Measurements from ENCODE around the gene PAPSS1.
A peak's percentile ranks its signal among the peaks of the same experiment; 100 is the strongest.
"Not testable (repeated sequence)": the region's sequence is repeated elsewhere in the genome, so short reads cannot be mapped to it uniquely, and the experiment has no call there.

Gene PAPSS1

GRCh38 chr4:107726131-107726925 lies 6.3 kb upstream of the PAPSS1 start:
- DNase-seq (ENCODE audit: low spot score) = not testable (repeated sequence)

- no peak for DNase-seq (ENCODE audit: low spot score)
Measured at GRCh38 chr4:107725281-107725859, 5.3 kb upstream of the PAPSS1 start.

DNA sequence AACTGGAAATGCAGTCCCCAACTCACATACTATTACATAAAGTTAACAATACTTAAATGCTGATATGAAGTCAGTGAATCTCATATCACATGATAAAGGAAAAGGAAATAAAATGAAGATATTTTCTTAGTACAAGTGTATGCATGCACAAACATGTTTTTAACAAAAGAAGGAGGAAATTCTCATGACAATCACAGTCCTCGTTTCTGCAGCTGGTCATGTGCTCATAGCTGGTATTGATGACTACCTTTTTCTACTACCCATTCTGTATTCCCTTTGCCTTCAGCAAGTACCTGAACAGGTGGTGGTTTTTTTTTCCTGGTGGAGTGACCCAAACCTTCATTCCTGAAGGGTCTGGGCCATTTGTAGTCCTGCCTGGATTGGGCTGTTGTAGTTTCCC lies 3.3 kb upstream of the PAPSS1 start:
- DNase-seq (ENCODE audit: low spot score) = not testable (repeated sequence)

- DNase-seq (ENCODE audit: low spot score) = no peak
Measured at GRCh38 chr4:107721436-107722100, 1.5 kb upstream of the PAPSS1 start.

GRCh38 chr4:107719207-107719921 lies 670 bp downstream of the PAPSS1 start:
- DNase-seq (ENCODE audit: low spot score) = peak; percentile 47

GRCh38 chr4:107718351-107718965 lies 1.6 kb downstream of the PAPSS1 start:
- DNase-seq (ENCODE audit: low spot score) = no peak

DNA sequence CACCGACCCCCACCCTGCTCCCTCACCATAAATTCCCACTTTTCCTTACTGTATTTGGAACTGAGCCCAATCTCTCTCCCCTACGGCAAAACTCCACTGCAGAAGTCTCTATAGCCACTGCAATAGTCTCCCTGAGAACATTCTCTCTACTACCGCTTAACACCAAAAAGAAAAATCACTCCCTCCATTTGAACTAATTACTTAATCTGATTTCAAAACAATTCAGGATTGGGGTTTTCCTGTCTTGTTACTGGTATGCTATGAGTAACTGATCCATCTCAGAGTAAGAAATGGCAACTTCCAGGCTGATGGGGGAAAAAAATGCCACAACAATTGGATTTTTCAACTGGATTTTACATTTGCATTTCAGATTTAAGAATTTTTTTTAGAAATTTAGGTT lies 5.8 kb downstream of the PAPSS1 start:
- no peak for DNase-seq (ENCODE audit: low spot score)

DNA sequence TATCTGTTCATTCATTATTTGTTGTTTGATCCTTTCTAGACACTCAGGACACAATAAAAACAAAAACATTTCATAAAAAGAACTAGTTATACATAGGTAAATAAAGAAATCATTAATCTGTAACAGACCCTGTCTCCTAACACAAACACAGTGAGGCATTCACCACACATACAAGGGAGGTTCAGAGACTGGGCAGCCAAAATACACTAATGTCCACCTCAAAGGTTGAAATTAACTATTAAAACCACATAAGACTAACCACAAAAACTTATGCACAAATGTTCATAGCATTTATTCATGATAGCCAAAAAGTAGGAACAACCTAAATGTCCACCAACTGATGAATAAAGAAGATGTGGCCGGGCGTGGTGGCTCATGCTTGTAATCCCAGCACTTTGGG lies 7.8 kb downstream of the PAPSS1 start:
- DNase-seq (ENCODE audit: low spot score) = no peak

DNA sequence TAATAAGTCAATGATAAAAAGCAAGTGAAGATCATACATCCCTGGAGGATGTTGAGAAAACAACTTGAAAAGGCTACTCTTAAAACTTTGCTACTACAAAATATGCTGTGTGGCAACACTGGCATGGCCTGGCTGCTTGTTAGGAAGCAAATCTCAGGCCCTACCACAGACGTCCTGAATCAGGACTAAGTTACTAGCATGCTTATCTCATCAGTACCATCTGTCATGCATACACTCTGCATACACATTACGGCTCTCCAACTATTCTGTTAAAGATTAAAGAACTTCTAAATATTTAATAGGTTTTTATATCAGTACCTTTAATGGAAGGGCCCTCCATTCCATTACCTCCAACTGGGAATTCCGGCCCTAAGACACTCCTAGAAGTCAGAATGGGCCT lies 8.2 kb downstream of the PAPSS1 start:
- DNase-seq (ENCODE audit: low spot score) = no peak

DNA sequence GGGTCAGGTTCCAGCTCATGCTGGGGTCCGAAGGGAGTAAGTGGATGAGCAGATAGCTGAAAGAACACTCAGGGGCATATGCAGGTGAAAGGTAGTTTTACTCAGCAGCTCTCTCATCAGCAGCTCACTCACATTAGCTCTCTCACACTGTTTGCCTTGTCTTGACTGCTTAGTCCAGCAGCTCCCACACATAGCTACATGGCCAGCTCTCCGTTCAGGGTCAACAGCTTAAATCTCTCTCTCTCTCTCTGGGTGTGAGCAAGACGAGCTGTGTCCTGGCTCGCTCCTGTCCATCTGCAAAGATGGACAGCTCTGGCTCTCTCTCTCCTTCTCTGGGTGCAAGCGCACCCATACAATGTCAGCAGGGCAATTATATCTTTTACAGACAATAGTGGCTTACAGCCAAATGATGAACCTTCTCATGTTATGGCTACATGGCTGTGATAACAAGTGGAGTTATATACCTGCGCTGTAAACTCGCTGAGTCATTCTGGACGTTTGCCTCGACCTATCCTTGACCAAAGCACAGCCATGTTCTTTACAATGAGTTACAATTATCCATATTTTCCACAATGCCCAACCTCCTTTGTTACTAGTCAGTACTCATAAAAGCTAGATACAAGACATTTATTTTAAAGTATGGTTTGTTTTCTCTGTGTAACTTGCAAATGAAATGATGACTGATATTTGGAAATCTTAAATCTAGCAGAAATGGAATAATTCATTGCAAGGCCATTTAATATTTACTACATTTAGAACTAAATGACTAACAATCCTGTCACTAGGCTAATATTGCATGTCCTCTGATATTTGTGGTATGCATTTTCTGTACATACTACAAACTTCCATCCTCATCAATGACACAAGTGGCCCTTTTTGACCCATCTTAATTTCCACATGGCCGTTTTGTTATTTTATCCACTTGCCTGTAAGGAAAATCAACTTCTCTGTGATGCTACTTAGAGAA lies 9.3 kb downstream of the PAPSS1 start:
- no peak for DNase-seq (ENCODE audit: low spot score)

- DNase-seq (ENCODE audit: low spot score) = peak; percentile 57
Measured at GRCh38 chr4:107709916-107710315, 10.1 kb downstream of the PAPSS1 start.

GRCh38 chr4:107708225-107708624 lies 11.8 kb downstream of the PAPSS1 start:
- DNase-seq (ENCODE audit: low spot score) = no peak

- DNase-seq (ENCODE audit: low spot score) = no peak
Measured at GRCh38 chr4:107705742-107706556, 14.1 kb downstream of the PAPSS1 start.

- DNase-seq (ENCODE audit: low spot score) = no peak
Measured at GRCh38 chr4:107701565-107701964, 18.5 kb downstream of the PAPSS1 start.

GRCh38 chr4:107699466-107700206 lies 20.4 kb downstream of the PAPSS1 start:
- no peak for DNase-seq (ENCODE audit: low spot score)

GRCh38 chr4:107696187-107696586 lies 23.8 kb downstream of the PAPSS1 start:
- DNase-seq (ENCODE audit: low spot score) = not testable (repeated sequence)

DNA sequence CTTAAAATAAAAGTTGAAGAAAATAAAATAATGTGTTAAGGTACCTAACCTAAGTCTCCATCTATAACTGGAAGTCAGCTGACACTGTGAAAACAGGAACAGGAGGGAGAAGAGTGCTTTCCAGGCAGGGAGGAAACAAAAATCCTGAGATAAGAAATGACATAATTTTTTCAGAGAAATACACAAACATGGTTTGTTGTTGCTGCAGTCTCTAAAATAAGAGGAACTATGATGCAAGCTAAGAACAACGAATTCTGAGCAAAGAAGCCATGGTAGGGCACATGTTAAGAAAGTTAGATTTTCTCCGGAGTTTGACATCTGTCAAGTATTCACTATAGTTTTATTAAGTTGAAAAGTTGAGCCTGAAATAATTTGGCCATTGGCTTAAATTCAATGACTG lies 26.9 kb downstream of the PAPSS1 start:
- no peak for DNase-seq (ENCODE audit: low spot score)

DNA sequence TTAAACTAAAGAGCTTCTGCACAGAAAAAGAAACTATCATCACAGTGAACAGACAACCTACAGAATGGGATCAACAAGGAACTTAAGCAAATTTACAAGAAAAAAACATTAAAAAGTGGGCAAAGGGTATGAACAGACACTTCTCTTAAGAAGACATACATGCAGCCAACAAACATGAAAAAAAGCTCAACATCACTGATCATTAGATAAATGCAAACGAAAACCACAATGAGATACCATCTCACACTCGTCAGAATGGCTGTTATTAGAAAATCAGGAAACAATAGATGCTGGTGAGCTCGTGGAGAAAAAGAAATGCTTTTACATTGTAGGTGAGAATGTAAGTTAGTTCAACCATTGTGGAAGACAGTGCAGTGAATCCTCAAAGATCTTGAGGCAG lies 27.8 kb downstream of the PAPSS1 start:
- no peak for DNase-seq (ENCODE audit: low spot score)

- no peak for DNase-seq (ENCODE audit: low spot score)
Measured at GRCh38 chr4:107691378-107691777, 28.7 kb downstream of the PAPSS1 start.
